A172 (cell line): ENCODE results near the gene CFAP65. TPM values are rescaled to one million over a fixed set of nuclear protein-coding genes. Genes with fewer than 3 reads are reported as not detected.

Experiments
- DNase-seq: peaks from one replicate; pipeline ENCODE4 v3.0.0-alpha.2; 2015; ENCODE audit warnings: low spot score
- total RNA-seq: library from RNA; depleted of rRNA; stranded (reverse); fragments of >200 nt; shearing (Covaris generic); gene quantifications from 2 replicates; pipeline ENCODE4 v1.2.3, GENCODE V29; 2014

Gene CFAP65
- total RNA-seq, 1 experiment from 2014 or later, result 0.55 TPM

- no peak for DNase-seq
Observed at GRCh38 chr2:219059725-219060682, 18.7 kb upstream of the CFAP65 start.

- no peak for DNase-seq
Observed at GRCh38 chr2:219059375-219059724, 18.0 kb upstream of the CFAP65 start.

GRCh38 chr2:219058541-219059374 is 17.4 kb upstream of the CFAP65 start:
- DNase-seq, result no peak

- DNase-seq, result peak; percentile 45
Observed at GRCh38 chr2:219057709-219058540, 16.6 kb upstream of the CFAP65 start.

GRCh38 chr2:219056896-219057708 is 15.8 kb upstream of the CFAP65 start:
- DNase-seq, result no peak

- DNase-seq, result no peak
Observed at GRCh38 chr2:219056176-219056895, 15.0 kb upstream of the CFAP65 start.

GRCh38 chr2:219054956-219055903 is 13.9 kb upstream of the CFAP65 start:
- no peak for DNase-seq

GRCh38 chr2:219049282-219049681 is 8.0 kb upstream of the CFAP65 start:
- peak; percentile 36 for DNase-seq

- DNase-seq, result peak; percentile 41
Observed at GRCh38 chr2:219045937-219046550, 4.7 kb upstream of the CFAP65 start.

GRCh38 chr2:219042750-219043149 is 1.4 kb upstream of the CFAP65 start:
- no peak for DNase-seq

GRCh38 chr2:219042157-219042556 is 841 bp upstream of the CFAP65 start:
- DNase-seq, result no peak

- no peak for DNase-seq
Observed at GRCh38 chr2:219038600-219038999, 2.7 kb downstream of the CFAP65 start.

- DNase-seq, result no peak
Observed at GRCh38 chr2:219037783-219038499, 3.4 kb downstream of the CFAP65 start.

- no peak for DNase-seq
Observed at GRCh38 chr2:219035942-219036341, 5.4 kb downstream of the CFAP65 start.

- DNase-seq, result no peak
Observed at GRCh38 chr2:219034823-219035222, 6.5 kb downstream of the CFAP65 start.

- DNase-seq, result no peak
Observed at GRCh38 chr2:219032051-219032745, 9.1 kb downstream of the CFAP65 start.

GRCh38 chr2:219031005-219031738 is 10.1 kb downstream of the CFAP65 start:
- no peak for DNase-seq
